AG04450 (cell line): ENCODE data around the gene ABTB2. TPM values are rescaled to one million over a fixed set of nuclear protein-coding genes. Genes with fewer than 3 reads are reported as not detected.

Experiments
- CTCF ChIA-PET: fragments of 300-600, 350-600 bp; formaldehyde crosslinking; extraction: SDS; loops from one replicate; lab custom pipeline; 2022; ENCODE audit warnings: antibody characterized with exemption, inconsistent platforms; lab: Charles Lee
- POLR2A ChIA-PET: fragments of 350-600 bp; formaldehyde crosslinking; extraction: SDS; loops from one replicate; lab custom pipeline; 2021; ENCODE audit warnings: antibody characterized with exemption, inconsistent platforms; lab: Yijun Ruan, JAX
- DNase-seq: peaks from one replicate; pipeline ENCODE4 v3.0.0-alpha.2; 2011; ENCODE audit warnings: low read depth, low spot score
- H3K27ac ChIP-seq: one replicate; pipeline ENCODE4 v1.5.1; 2012; ENCODE audit warnings: low read depth, low read length, control low read depth
- H3K27me3 ChIP-seq: one replicate; pipeline ENCODE4 v1.6.0; 2012; ENCODE audit warnings: low read length; ENCODE audit not compliant: control insufficient read depth, insufficient read depth
- H3K4me3 ChIP-seq: 2 replicates; pipeline ENCODE4 v1.5.1; 2011; ENCODE audit warnings: mild to moderate bottlenecking, low read depth, low read length, control low read depth
- H3K9me3 ChIP-seq: 2 replicates; pipeline ENCODE4 v1.5.1; 2012; ENCODE audit warnings: low read length; ENCODE audit not compliant: control insufficient read depth, insufficient read depth
- polyA plus RNA-seq: library from polyadenylated mRNA; depleted of rRNA; stranded (reverse); fragments of >200 nt; gene quantifications from 2 replicates; pipeline ENCODE4 v1.2.3, GENCODE V29; 2011
- TF ChIP-seq, protein P1 (sequence below): IDR thresholded peaks from 2 replicates; pipeline ENCODE4 v1.5.1; 2011; ENCODE audit warnings: low read depth, low read length, control low read depth, inconsistent platforms

Gene ABTB2
- polyA plus RNA-seq, 1 experiment, result 0.43 TPM

DNA sequence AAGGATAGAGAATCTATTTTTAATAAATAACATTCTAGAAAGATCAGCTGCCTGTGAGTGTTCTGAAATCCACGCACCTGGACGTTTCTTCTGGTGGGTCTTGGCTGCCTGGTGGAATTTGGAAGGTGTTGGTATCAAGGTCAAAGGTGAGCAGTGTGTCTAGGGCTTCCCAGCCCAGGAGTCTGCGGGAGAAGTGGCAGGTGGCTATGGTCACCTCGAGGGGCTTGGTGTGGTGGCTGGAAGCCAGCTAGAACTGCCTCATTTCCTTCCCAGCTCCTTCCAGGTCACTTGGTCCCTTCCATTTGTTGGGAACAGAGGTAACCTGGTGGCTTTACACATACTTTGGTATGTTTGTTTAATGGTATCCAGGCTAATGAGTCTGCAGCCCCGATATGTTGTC is 210.9 kb downstream of the ABTB2 start:
- Histone ChIP-seq H3K4me3 (no peak overlapping the region), H3K27me3 (no peaks in the 10 kb centered on the region), H3K27ac (no peak overlapping the region), H3K9me3 (no peaks in the 10 kb centered on the region)
- ChIA-PET POLR2A (no interaction called here), CTCF (interaction anchor here (0.7 kb wide), 1 partner anchor 28 kb away, joined by 3 read pairs; no protein-coding TSS in a partner anchor)
- DNase-seq, result no peak
- TF ChIP-seq, protein P1, sequence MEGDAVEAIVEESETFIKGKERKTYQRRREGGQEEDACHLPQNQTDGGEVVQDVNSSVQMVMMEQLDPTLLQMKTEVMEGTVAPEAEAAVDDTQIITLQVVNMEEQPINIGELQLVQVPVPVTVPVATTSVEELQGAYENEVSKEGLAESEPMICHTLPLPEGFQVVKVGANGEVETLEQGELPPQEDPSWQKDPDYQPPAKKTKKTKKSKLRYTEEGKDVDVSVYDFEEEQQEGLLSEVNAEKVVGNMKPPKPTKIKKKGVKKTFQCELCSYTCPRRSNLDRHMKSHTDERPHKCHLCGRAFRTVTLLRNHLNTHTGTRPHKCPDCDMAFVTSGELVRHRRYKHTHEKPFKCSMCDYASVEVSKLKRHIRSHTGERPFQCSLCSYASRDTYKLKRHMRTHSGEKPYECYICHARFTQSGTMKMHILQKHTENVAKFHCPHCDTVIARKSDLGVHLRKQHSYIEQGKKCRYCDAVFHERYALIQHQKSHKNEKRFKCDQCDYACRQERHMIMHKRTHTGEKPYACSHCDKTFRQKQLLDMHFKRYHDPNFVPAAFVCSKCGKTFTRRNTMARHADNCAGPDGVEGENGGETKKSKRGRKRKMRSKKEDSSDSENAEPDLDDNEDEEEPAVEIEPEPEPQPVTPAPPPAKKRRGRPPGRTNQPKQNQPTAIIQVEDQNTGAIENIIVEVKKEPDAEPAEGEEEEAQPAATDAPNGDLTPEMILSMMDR, result no peak

DNA sequence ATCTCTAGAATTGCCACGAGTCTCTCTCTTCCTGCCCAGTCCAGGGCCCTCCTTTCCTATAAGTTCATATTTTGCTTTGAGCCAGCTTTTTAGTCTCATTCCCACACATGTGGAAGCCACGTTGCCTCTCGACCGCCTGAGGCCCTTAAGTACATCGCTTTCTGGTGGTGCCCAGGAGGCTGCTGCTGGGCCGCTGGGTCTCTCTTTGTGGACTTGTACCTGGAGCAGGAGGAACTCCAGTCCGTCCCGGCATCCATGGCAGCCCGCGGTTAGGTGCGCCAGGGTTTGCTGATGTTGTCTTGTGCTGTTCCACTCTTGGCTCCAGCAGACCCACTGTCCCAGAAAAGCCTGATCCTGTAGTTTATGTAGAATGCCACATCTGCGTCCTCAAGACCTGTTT is 211.4 kb downstream of the ABTB2 start:
- POLR2A ChIA-PET, result no interaction called here
- no peak overlapping the region for H3K27ac ChIP-seq
- no peak for DNase-seq
- CTCF ChIA-PET, result interaction anchor here (0.6 to 0.7 kb wide), 2 partner anchors 28 to 217 kb away, joined by 3 to 9 read pairs; no protein-coding TSS in a partner anchor
- H3K4me3 ChIP-seq, result no peak overlapping the region
- no peaks in the 10 kb centered on the region for H3K9me3 ChIP-seq
- no peaks in the 10 kb centered on the region for H3K27me3 ChIP-seq
- TF ChIP-seq, protein P1, result no peak

DNA sequence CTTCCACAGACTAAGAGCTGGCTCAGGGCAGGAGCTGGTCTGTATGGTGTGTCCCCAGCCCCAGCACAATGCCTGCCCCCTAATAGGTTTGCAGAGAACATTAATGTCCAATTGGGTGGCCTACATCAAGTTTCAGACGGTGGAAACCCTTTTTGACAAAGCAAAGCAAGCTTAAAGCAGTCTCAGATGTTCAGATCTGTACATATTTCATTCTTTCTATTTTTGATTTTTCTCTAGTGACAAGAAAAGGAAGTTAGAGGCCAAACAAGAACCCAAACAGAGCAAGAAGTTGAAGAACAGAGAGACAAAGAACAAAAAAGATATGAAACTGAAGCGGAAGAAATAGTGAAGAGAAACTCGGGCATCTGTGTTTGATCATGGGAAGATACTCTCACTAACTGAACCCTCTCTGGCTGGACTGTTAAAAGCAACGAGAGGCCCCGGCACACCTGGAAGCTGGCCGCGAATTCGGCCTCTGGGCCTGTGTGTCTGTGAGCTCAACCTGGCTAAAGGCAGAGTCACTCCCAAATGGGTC is 211.9 kb downstream of the ABTB2 start:
- TF ChIP-seq, protein P1, result no peak
- no peak for DNase-seq
- no peak overlapping the region for H3K27ac ChIP-seq
- POLR2A ChIA-PET, result no interaction called here
- no peak overlapping the region for H3K4me3 ChIP-seq
- H3K27me3 ChIP-seq, result no peaks in the 10 kb centered on the region
- no peaks in the 10 kb centered on the region for H3K9me3 ChIP-seq
- CTCF ChIA-PET, result interaction anchor here (0.6 kb wide), 1 partner anchor 217 kb away, joined by 9 read pairs; no protein-coding TSS in a partner anchor

DNA sequence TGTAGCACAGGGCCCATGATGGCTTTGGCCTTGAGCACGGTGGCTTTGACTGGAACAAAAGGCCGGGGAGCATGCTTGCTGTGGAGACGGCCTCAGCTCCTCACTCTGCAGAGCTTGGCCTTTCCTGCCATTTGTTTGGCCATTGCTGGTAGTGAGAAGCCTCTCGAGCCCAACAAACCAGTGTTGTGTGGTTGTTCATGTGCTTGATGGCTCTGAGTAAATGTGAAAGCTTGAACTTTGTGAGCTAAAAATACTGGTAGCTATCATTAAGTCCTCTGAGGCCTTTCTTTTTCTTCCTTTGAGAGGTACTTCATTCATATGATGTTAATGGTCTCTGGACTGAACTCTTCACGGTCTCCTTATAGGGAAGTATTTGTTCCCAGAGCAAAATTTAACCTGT is 212.7 kb downstream of the ABTB2 start:
- DNase-seq, result no peak
- Histone ChIP-seq H3K4me3 (no peak overlapping the region), H3K9me3 (no peaks in the 10 kb centered on the region), H3K27me3 (no peaks in the 10 kb centered on the region), H3K27ac (no peak overlapping the region)
- CTCF ChIA-PET, result no interaction called here
- POLR2A ChIA-PET, result no interaction called here
- TF ChIP-seq, protein P1, result no peak

DNA sequence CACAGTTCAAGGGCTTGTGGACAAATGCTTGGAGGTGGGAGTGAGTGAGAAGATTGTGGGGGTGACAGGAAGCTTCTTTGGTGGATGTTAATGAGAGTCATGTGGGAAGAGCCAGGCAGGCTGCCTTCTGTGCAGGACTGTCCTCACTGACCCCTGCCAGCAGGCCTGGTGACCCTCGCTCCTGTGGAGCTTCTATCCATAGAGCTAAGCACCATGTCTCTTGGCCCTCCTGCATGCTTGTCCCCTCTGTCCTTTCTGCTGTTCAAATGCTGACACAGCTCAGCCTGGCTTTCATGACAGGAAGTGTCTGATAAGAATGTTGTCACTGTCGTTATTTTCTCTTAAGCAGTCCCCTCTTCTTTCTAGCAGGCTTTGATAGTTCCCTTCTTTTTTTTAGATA is 214.8 kb downstream of the ABTB2 start:
- Histone ChIP-seq H3K9me3 (no peaks in the 10 kb centered on the region), H3K4me3 (no peak overlapping the region), H3K27me3 (no peaks in the 10 kb centered on the region), H3K27ac (no peak overlapping the region)
- no peak for DNase-seq
- POLR2A ChIA-PET, result interaction anchor here (0.6 kb wide), 1 partner anchor 80 kb away, joined by 4 read pairs; no protein-coding TSS in a partner anchor
- CTCF ChIA-PET, result interaction anchor here (3.2 kb wide), 1 partner anchor 31 kb away, joined by 14 read pairs; no protein-coding TSS in a partner anchor
- TF ChIP-seq, protein P1, result no peak
